NCI-H526 (cell line): ENCODE results near the gene KAT2A.
"Not testable (repeated sequence)": the region's sequence is repeated elsewhere in the genome, so short reads cannot be mapped to it uniquely, and the experiment has no call there.

ENCODE experiments used
- DNase-seq, 2 experiments: peaks; one replicate each; lab custom pipeline; 2025; lab: John Stamatoyannopoulos, UW

The KAT2A gene

DNA sequence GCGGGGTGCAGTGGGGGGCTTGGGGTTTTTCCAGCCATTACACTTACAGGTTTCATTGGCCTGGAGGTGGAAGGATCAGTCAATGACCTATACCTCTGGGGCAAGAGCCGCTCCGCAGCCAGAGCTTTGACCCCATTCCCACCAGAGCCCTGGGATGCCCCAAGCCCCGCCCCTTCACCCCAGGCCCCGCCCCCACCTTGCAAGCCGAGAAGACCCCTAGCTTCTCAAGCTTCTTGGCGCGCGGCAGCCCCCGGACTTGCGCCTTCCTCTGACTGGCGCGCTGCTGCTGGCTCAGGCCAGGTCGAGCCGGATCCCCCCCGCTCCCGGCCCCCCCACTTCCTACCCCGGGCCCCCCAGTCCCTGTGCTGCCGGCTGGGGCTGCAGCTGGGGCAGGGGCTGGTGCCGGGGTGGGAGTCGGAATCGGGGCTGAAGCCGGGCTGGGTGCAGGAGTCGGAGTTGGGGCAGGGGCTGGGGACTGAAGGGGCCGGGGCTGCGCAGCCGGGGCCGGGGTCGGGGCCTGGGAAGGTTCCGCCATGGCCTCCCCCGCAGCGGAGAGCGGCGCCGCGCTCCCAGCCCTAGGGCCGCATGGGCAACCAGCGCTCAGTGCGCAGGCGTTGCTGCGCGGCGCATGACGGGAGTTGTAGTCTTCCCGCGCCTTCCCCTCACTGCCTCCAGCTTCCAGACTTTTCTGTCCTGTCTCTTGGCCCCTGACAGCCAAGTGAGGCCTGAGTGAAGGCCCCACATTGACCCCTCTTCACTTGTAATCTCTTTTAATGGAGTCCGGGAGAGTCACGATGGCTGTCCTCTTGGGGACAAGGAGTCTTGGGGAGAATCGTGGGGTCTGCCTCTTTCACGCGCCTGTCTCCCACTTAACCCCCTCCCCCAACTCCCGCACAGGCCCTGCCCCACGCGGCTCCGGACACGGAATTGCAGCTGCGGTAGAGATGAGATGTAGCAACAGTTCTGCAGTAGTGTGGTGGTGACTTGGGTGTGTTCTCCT, at the start of gene KAT2A:
TSS of gene KAT2A (minus strand) at position 598 of the 1,000 bp plus-strand sequence. CDS start at position 535, 63 bp downstream.
- DNase-seq: peak; percentile 62 to 88

DNA sequence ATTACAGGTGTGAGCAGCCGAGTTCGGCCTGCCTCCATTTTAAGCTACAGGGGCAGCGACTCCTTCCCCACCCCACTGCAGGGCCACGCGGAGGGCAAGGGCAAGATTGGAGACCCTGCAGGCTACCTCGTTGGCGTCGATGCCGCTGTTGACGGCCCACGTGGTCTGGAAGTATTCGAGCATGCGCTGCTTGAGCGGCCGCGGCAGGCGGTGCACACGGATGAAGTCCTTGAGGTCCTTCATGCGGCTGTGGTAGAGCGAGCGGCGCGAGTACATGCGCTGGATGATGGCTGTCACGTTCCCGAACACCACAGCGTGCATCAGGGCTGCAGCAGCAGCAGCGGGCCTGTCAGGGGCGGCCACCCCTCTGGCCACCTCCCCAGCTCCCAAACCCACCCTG, 48.2 kb upstream of the KAT2A start:
- DNase-seq: no peak

DNA sequence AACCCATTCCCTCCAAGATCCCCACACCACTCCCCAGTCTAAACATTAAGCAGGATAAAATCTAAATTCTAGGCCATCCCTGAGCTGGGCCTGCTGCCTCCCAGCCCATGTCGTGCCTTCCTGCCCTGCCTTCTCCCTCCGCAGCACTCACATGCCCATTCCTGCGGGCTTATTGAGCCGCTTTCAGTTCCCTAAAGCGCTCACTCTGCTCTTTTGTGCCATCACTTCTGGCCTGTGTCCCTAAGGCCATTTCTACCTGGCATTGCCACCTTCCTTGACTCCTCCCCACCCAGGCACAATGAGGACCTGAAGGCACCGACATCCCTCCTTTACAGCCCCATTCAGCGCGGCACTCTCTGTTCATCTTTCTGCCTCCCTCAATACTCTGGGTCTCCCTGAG, 46.6 kb upstream of the KAT2A start:
- DNase-seq: no peak

DNA sequence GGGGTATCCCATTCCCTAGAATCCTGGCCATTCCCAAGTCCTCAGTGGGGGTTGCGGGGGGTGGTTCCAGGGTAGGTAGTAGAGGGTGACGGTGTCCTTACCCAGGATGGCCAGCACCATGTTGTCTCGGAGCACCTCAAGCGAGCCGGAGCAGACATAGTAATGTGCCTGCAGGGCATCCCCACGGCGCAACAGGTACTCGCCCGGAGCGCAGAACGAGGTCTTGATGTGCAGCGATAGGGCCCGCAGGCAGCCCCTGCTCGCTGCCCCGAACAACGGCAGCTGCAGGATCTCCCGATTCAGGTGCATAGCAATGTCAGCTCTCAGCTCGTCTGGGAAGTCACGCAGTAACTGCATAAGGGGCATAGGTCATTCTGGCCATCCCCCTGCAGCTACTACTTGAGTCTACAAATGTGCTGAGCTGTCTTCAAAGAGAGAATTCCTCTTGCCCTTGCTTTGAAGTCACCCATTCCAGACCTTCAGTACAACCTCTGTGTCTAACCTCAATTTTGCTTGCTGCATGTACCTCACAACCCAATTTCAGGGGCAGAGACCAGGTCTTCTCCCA, 45.1 kb upstream of the KAT2A start:
- DNase-seq: no peak

DNA sequence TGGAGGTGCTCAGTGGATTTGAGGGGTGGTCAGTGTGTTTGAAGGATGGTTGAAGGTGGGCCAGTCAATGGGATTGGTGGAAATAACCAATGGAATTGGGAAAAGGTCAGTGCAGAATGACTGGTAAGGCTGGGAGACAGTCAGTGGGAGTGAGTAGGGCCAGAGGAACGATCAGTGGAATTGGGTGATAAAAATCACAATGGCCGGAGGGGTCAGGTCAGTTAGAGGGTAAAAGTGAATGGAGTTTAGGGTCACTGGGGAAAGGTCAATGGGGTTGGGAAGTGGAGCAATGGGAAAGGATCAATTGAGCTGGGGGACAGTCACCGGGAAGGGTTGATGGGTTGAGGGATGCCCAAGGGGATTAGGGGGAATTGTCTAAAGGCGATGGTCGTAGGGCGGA, 44.6 kb upstream of the KAT2A start:
- no peak for DNase-seq

DNA sequence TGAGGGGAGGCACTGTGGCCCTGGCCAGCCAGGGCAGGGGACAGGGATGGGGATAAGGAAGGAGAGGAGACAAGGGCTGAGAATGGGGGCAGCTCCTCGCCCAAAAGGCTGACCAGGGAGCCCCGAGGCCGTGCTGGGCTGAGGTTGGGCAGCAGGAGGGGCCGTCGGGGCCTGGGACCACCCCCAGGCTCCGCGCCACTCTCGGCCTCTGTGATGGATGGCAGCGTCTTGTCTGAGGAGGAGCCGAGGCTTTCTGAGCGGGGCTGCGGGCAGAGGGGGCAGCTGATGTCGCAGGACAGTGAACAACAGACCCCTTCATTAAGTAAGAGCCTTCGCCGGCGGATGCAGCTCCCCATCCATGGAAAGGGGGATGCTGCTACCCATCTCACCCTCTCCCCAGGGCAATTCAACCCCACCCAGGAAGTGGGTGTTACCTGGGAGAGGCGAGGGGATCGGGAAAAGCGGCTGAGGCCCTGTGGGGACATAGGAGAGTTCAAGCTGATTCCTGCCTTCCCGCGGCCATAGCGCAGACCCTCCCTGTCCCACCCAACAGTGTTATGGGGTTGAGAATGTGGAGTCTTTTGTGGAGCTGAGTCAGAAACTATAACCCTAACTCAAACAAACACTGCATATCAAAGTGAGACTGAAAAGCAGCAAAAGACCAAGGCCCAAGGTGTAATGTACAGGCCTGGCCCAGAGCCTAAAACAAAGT, 42.7 kb upstream of the KAT2A start:
- DNase-seq: no peak

DNA sequence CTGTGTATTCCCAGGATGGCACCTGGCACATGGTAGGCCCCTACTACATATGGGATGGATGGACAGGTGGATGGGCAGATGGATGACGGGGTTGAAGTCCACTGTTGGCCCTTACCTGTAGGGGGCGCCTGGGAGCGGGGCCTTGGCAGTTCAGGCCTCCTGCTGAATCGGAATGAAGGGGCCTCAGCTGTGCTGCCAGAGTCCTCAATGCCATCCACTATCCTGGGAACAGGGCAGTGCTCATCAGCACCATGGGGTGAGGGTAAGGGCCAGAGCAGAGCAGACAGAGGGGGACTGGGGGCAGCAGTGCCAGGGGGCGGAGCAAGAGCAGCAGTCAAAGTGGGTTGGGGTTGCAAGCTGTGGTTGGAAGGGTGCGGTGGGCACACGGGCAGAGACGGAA, 41.9 kb upstream of the KAT2A start:
- peak in 1 of 2 experiments; percentile 31 for DNase-seq

DNA sequence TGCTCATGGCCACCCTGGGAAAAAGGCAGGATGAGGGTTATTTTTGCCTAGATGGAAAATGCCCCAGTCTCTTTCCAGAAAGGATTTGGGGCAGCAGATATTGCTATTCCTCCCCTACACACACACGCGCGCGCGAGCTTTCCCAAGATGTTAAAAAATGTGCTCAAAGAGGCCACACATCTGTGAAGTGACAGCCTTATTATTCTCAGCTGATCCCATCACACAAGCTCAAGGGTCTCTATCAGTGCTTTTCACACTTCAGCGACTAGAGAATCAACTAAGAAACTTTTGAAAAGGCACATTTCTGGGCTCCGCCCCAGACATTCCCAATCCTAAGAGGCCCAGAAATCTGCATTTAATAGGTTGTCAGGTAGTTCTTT, 39.4 kb upstream of the KAT2A start:
- no peak for DNase-seq

DNA sequence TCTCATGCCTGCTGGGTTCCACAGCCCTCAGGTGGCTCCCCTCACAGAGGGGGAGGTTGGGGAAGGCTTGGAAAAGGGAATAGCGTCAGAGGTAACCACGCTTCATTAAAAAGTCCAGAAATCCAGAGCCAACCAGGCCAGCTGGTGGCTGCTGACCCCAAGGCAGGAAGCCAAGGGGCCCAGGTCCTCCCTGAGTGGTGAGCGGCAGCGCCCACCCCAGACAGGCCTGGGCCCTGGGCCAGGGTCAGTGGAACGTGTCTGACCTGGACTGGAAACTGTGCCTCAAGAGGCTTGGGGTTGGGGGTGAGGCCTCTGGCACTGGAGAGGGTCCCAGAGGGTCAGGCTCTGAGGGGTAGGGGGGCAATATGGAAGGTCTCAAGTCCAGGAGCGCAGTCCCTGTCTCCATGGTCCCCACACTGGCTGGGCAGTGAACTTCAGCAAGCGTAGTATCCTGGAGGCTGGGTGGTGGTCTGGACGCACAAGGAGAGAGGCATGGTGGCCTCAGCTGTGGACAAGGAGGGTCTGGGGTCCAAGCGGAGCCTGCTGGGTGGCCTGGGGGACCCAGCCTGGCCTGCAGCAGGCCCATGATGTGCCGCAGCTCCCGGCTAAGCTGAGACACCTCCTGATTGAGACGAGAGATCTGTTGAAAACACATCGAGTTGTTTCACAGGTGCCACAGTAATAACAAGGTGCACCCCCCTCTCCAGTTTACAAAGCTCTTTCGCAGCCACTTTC, 38.8 kb upstream of the KAT2A start:
- DNase-seq: no peak

DNA sequence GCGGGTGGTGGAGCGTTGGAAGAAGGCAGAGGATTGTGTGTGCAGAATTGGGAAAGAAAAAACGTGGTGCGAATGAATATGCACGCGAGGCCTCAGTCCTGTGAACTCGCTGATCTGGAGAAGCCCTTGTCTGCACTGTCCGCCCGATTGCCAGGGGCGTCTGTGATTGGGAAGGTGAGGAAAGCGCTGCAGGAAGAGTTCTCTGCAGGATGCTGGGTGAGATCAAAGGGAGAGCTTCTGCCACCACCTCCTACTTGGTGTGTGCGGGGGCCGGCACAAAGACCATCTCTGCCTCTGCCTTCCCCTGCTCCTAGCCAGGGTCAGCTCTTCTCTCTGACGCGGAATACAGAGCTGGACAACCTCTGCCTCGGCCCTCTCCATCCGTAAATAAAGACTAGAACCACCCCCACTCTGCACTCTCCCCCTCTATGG, 34.5 kb upstream of the KAT2A start:
- peak in 1 of 2 experiments; percentile 30 for DNase-seq

DNA sequence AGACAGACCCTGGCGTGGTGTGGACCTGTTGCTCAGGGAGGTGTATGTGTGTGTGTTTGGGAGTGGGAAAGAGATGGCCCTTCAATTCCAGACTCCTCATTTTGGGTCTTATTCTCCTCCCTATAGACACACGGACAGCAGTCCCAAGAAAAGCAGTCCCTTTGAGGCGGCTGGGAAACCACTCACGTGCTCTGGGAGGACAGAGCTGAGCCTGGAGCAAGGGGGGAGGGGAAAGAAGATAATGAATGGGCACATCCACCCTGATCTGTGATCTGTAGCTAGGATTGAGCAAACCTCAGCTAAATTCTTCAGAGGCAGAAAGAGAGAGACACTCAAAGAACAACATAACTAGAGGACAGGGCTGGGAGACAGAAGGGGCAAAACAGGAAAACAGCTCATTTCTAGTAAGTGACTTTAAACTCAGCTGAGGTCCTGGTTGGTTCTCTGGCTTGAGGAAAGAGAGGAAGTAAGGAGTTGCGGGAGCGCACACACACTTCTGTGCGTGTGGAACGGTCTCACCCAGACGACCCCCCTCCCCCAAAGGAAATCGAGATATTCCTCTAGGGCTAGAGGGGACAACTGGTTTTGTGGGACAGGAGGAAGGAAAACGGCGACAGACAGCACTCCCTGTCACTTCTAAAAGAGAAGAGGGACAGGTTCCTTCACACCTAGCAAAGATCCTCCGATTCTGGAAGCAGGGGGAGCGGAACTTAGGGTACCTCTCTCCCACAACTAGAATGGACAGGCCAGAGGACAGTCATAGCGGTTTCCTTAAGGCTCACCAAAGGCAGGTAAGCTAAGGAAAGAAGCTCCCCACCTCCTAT, 33.0 kb upstream of the KAT2A start:
- DNase-seq: no peak

DNA sequence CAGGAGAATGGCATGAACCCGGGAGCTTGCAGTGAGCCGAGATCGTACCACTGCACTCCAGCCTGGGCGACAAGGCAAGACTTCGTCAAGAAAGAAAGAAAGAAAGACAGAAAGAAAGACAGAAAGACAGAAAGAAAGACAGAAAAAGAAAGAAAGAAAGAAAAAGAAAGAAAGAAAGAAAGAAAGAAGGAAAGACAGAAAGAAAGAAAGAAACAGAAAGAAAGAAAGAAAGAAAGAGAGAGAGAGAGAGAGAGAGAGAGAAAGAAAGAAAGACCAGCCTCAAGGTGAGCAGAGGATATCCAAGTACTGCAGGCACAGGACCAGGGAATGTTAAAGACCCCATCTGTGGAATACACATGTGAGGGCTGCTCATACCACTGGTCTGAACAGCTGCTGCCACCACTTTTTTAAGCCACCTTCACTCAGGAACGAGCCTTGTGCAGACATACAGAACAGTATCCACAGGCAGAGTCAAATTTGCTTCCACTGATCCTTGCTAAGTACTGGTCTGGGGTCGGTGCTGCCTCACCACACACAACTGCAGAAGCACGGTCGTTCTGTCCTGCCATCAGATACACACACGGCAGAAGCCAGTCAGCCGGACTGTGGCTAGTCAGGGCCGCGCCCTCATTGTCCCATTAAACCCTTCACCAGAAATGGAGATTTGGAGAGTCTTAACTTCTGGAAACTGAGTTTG, 25.9 kb upstream of the KAT2A start:
- no peak for DNase-seq

DNA sequence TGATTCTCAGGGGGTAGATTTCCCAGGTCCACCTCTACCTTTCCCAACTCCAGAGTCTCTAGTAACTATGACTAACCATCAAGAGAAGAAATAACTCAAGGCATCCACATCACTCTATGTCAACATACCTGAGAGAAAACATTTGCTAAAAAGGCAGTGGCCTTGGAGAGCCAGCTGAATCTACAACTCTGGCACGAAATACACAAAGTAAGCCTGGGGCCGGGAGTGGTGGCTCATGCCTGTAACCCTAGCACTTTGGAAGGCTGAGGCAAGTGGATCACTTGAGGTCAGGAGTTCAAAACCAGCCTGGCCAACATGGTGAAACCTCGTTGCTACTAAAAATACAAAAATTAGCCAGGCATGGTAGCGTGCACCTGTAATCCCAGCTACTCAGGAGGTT, 22.0 kb upstream of the KAT2A start:
- DNase-seq: not testable (repeated sequence)

DNA sequence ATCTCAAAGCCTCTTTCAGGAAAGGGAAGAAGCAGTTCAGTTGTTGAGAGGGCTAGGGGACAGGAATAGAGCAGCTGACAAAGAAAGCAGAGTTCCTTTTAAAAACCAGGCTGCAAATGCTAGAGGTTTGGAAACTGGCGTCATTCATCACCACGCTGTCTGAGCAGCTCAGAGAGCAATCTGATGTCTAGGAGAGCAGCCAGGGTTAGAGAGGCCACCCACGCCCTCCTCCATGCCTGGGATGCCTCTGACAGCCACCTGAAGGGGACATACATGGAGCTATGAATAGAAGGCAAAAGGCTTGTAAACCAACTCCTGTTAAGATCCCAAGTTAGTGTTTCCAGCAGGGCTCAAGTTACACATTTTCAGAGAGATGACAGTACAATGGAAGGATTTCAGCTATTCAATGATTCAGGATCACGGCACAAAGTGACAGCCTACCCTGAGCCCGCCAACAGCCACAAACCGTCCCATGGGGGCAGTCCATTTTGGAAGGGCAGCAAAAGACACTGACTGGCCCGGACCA, 21.3 kb upstream of the KAT2A start:
- DNase-seq: no peak

DNA sequence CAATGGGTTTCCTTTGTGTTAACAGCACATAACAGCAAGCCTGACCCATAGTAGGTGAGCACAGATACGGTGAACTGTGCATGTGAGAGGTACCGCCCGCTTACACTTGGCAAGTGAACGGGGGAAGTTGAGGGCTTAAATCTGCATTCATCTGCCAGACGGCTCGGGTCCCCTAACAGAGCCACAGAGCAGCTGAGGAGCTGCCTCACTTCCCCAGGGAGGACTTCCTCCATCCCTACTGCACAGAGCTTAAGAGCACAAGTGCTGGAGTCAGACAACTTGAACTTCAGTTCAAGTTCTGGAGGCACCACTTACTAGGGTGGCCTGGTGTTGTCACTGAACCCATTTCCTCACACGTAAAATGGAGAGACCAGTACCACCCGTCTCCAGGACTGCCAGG, 20.2 kb upstream of the KAT2A start:
- no peak for DNase-seq

DNA sequence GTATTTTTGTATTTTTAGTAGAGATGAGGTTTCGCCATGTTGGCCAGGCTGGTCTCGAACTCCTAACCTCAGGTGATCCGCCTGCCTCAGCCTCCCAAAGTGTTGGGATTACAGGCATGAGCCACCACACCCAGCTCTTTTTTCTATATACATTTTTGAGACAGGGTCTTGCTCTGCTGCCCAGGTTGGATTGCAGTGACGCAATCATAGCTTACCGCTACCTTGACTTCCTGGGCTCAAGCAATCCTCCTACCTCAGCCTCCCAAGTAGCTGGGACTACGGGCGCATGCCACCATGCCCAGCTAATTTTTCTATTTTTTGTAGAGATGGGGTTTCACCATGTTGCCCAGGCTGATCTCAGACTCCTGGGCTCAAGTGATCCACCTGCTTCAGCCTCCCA, 19.5 kb upstream of the KAT2A start:
- not testable (repeated sequence) for DNase-seq

DNA sequence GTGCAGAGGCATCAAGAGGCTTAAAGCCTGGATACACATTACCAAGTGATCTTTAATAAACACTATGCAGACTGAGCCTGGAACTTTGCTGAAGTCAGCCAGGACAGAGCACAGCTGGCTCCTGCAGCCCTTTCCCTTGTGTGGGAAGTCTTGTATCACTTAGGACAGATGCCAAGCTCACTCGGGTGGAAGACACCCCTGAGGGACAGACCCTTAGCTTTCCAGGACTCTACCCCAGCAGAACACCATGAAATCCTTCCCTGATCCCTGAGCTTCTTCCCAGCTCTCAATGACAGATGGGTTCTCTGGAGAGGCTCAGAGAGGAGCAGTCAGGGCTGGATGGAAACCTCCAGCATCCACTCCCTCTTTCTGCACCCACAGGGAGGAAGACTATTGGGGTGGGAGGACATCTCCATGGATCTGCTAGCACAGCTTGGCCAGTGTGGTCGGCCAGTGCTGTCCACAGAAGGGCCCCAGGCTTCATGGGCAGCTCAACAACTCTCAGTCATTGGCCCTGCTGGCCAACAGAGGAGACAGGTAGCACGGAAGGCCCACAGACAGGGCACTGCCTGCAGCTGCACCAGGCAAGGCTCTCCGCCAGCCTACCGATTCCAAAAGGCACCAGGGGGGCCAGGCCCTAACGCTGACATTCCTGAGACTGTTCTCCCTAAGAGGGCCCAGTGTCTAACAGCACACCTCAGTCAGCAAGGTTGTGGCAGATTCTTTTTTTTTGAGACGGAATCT, 17.8 kb upstream of the KAT2A start:
- DNase-seq: no peak

DNA sequence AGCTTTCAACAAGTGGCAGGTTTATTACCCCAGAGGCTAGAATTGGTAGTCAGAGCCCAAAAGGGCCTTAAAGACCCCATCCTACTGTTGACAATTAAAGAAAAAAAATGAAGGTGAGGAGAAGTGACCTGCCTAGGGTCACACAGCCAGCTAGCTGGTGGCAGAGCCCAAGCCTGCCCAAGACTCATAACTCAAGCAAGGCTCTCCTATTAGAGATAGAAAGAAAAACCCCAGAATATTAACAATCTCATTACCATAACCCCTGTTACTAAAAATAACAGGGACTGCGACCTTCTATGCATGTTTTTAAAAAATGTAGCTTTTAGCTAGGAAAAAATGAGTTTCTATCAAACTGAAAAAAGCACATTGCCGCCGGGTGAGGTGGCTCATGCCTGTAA, 15.5 kb upstream of the KAT2A start:
- no peak for DNase-seq
